HG02678 (cell line): ENCODE data around the gene SLC17A1.

Experiments used
- ATAC-seq: cut with Tn5 transposase; IDR thresholded peaks from one replicate; pipeline ENCODE4 v1.9.1; 2021; ENCODE audit warnings: mild to moderate bottlenecking, moderate library complexity; ENCODE audit not compliant: unreplicated experiment

Gene SLC17A1

GRCh38 chr6:25832670-25833069 lies 818 bp upstream of the SLC17A1 start:
- ATAC-seq = no peak

GRCh38 chr6:25832307-25832662 lies 433 bp upstream of the SLC17A1 start:
- no peak for ATAC-seq

GRCh38 chr6:25830458-25830857 lies 1.4 kb downstream of the SLC17A1 start:
- ATAC-seq = no peak

- peak; percentile 64 for ATAC-seq
Measured at GRCh38 chr6:25829375-25829774, 2.5 kb downstream of the SLC17A1 start.

GRCh38 chr6:25821341-25821740 lies 10.5 kb downstream of the SLC17A1 start:
- no peak for ATAC-seq

GRCh38 chr6:25816252-25816651 lies 15.6 kb downstream of the SLC17A1 start:
- ATAC-seq = no peak

- ATAC-seq = no peak
Measured at GRCh38 chr6:25815194-25815593, 16.7 kb downstream of the SLC17A1 start.

- ATAC-seq = no peak
Measured at GRCh38 chr6:25804804-25805203, 27.0 kb downstream of the SLC17A1 start.

- ATAC-seq = no peak
Measured at GRCh38 chr6:25801436-25801835, 30.4 kb downstream of the SLC17A1 start.

GRCh38 chr6:25794784-25795183 lies 37.1 kb downstream of the SLC17A1 start:
- no peak for ATAC-seq

- ATAC-seq = no peak
Measured at GRCh38 chr6:25793970-25794369, 37.9 kb downstream of the SLC17A1 start.

GRCh38 chr6:25792016-25792415 lies 39.8 kb downstream of the SLC17A1 start:
- no peak for ATAC-seq

- ATAC-seq = no peak
Measured at GRCh38 chr6:25789475-25789874, 42.4 kb downstream of the SLC17A1 start.

- ATAC-seq = no peak
Measured at GRCh38 chr6:25788305-25788922, 43.4 kb downstream of the SLC17A1 start.

GRCh38 chr6:25787428-25787827 lies 44.4 kb downstream of the SLC17A1 start:
- no peak for ATAC-seq

GRCh38 chr6:25781134-25781533 lies 50.7 kb downstream of the SLC17A1 start:
- ATAC-seq = no peak

- no peak for ATAC-seq
Measured at GRCh38 chr6:25777856-25778649, 53.8 kb downstream of the SLC17A1 start.

- ATAC-seq = no peak
Measured at GRCh38 chr6:25777031-25777430, 54.8 kb downstream of the SLC17A1 start.

GRCh38 chr6:25774120-25774715 lies 57.6 kb downstream of the SLC17A1 start:
- no peak for ATAC-seq

GRCh38 chr6:25769983-25770382 lies 61.9 kb downstream of the SLC17A1 start:
- no peak for ATAC-seq

GRCh38 chr6:25768566-25768965 lies 63.3 kb downstream of the SLC17A1 start:
- no peak for ATAC-seq

GRCh38 chr6:25764611-25765010 lies 67.2 kb downstream of the SLC17A1 start:
- ATAC-seq = no peak
